CD4-positive, alpha-beta T cell treated with Interferon gamma for 1 hour (primary cell): ENCODE data around the gene SIGLEC6.

Experiments
- DNase-seq: peaks from one replicate; pipeline ENCODE4 v3.0.0-alpha.2; 2020

Gene SIGLEC6

GRCh38 chr19:51508059-51508733, 23.3 kb downstream of the SIGLEC6 start:
- no peak for DNase-seq

- no peak for DNase-seq
Observed at GRCh38 chr19:51507640-51508058, 23.8 kb downstream of the SIGLEC6 start.

GRCh38 chr19:51507192-51507591, 24.3 kb downstream of the SIGLEC6 start:
- DNase-seq = no peak

GRCh38 chr19:51505904-51506303, 25.6 kb downstream of the SIGLEC6 start:
- no peak for DNase-seq

- DNase-seq = no peak
Observed at GRCh38 chr19:51503896-51504295, 27.6 kb downstream of the SIGLEC6 start.

- DNase-seq = no peak
Observed at GRCh38 chr19:51503286-51503817, 28.1 kb downstream of the SIGLEC6 start.

GRCh38 chr19:51501594-51502263, 29.7 kb downstream of the SIGLEC6 start, which contains the start of gene SIGLEC12:
Gene SIGLEC12, minus strand, starts transcription at chr19:51501800. Its CDS starts 67 bp downstream, at chr19:51501733.
- DNase-seq = peak; percentile 59

GRCh38 chr19:51500931-51501330, 30.5 kb downstream of the SIGLEC6 start:
- peak; percentile 21 for DNase-seq

GRCh38 chr19:51497666-51498065, 33.8 kb downstream of the SIGLEC6 start:
- DNase-seq = no peak

- DNase-seq = no peak
Observed at GRCh38 chr19:51493776-51494175, 37.7 kb downstream of the SIGLEC6 start.

GRCh38 chr19:51491586-51491985, 39.9 kb downstream of the SIGLEC6 start:
- no peak for DNase-seq

- DNase-seq = no peak
Observed at GRCh38 chr19:51490676-51491075, 40.8 kb downstream of the SIGLEC6 start.

GRCh38 chr19:51489113-51489512, 42.4 kb downstream of the SIGLEC6 start:
- DNase-seq = no peak

GRCh38 chr19:51488491-51488890, 43.0 kb downstream of the SIGLEC6 start:
- no peak for DNase-seq

- no peak for DNase-seq
Observed at GRCh38 chr19:51485960-51486660, 45.4 kb downstream of the SIGLEC6 start.

- DNase-seq = no peak
Observed at GRCh38 chr19:51480590-51480989, 50.9 kb downstream of the SIGLEC6 start.

GRCh38 chr19:51479531-51480331, 51.7 kb downstream of the SIGLEC6 start:
- no peak for DNase-seq

- DNase-seq = no peak
Observed at GRCh38 chr19:51478381-51479234, 52.9 kb downstream of the SIGLEC6 start, which contains the start of gene CEACAM18. Gene CEACAM18, plus strand, starts transcription at chr19:51478539.

- DNase-seq = no peak
Observed at GRCh38 chr19:51477344-51477743, 54.1 kb downstream of the SIGLEC6 start.

GRCh38 chr19:51476164-51476563, 55.3 kb downstream of the SIGLEC6 start:
- DNase-seq = no peak

- peak; percentile 66 for DNase-seq
Observed at GRCh38 chr19:51473009-51473707, 58.3 kb downstream of the SIGLEC6 start.
